Measurements from ENCODE around the gene SNED1.

The SNED1 gene

GRCh38 chr2:241049739-241050623 is 51.6 kb downstream of the SNED1 start:
- DNase-seq: no peak

GRCh38 chr2:241050624-241051577 is 52.5 kb downstream of the SNED1 start:
- DNase-seq: no peak

- no peak for DNase-seq
Measured at GRCh38 chr2:241051578-241052487, 53.4 kb downstream of the SNED1 start.

GRCh38 chr2:241052677-241053360 is 54.4 kb downstream of the SNED1 start:
- no peak for DNase-seq

- no peak for DNase-seq
Measured at GRCh38 chr2:241053576-241054251, 55.3 kb downstream of the SNED1 start.

GRCh38 chr2:241061275-241061674 is 62.9 kb downstream of the SNED1 start:
- DNase-seq: no peak

GRCh38 chr2:241062389-241063092 is 64.1 kb downstream of the SNED1 start:
- DNase-seq: no peak

- no peak for DNase-seq
Measured at GRCh38 chr2:241063093-241063551, 64.7 kb downstream of the SNED1 start.

GRCh38 chr2:241063587-241063986 is 65.2 kb downstream of the SNED1 start:
- DNase-seq: no peak

- DNase-seq: no peak
Measured at GRCh38 chr2:241064008-241064801, 65.8 kb downstream of the SNED1 start.

GRCh38 chr2:241064802-241065354 is 66.5 kb downstream of the SNED1 start:
- no peak for DNase-seq

- no peak for DNase-seq
Measured at GRCh38 chr2:241065355-241065803, 67.0 kb downstream of the SNED1 start.

- DNase-seq: no peak
Measured at GRCh38 chr2:241066171-241066892, 67.9 kb downstream of the SNED1 start.

GRCh38 chr2:241066893-241067341 is 68.5 kb downstream of the SNED1 start:
- DNase-seq: no peak

- no peak for DNase-seq
Measured at GRCh38 chr2:241067501-241068135, 69.2 kb downstream of the SNED1 start.

- DNase-seq: no peak
Measured at GRCh38 chr2:241068136-241068941, 69.9 kb downstream of the SNED1 start.

Data from inflammatory macrophage (primary cell).